HK-2 (cell line): ENCODE data around the gene ZNF584.
"Not testable (repeated sequence)": the region's sequence is repeated elsewhere in the genome, so short reads cannot be mapped to it uniquely, and the experiment has no call there.

Source experiments
- DNase-seq: peaks from one replicate; pipeline ENCODE4 v3.0.0-alpha.2; 2018; ENCODE audit not compliant: unreplicated experiment

The ZNF584 gene

GRCh38 chr19:58408152-58409009, at the start of gene ZNF584:
ZNF584 (plus strand) TSS chr19:58408649; CDS start chr19:58409148, 499 bp downstream.
- peak; percentile 99 for DNase-seq

GRCh38 chr19:58361900-58362271, 46.6 kb upstream of the ZNF584 start:
- peak; percentile 74 for DNase-seq

- peak; percentile 99 for DNase-seq
Measured at GRCh38 chr19:58362272-58362994, 46.0 kb upstream of the ZNF584 start, which contains the start of gene ZNF497. ZNF497 (minus strand) TSS chr19:58362751; CDS start chr19:58357635, 5,116 bp downstream.

DNA sequence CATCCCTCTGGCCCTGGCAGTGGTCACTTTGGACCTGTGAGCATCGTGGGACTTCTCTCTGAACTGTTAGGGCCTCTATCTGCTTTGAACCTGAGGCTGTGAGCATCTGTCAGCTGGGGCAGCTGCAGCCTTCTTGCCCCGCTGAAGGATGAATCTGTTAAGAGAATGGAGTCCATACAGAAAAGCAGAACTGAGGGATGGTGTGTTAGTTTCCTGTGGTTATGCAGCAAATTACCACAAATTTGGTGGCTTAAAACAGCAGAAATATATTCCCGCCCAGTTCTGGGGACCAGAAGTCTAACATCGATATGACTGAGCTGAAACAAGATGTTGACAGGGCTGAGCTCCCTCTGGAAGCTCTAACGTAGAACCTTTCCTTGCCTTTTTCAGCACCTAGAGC, 44.3 kb upstream of the ZNF584 start:
- DNase-seq, result no peak

- no peak for DNase-seq
Measured at GRCh38 chr19:58366585-58367430, 41.6 kb upstream of the ZNF584 start.

DNA sequence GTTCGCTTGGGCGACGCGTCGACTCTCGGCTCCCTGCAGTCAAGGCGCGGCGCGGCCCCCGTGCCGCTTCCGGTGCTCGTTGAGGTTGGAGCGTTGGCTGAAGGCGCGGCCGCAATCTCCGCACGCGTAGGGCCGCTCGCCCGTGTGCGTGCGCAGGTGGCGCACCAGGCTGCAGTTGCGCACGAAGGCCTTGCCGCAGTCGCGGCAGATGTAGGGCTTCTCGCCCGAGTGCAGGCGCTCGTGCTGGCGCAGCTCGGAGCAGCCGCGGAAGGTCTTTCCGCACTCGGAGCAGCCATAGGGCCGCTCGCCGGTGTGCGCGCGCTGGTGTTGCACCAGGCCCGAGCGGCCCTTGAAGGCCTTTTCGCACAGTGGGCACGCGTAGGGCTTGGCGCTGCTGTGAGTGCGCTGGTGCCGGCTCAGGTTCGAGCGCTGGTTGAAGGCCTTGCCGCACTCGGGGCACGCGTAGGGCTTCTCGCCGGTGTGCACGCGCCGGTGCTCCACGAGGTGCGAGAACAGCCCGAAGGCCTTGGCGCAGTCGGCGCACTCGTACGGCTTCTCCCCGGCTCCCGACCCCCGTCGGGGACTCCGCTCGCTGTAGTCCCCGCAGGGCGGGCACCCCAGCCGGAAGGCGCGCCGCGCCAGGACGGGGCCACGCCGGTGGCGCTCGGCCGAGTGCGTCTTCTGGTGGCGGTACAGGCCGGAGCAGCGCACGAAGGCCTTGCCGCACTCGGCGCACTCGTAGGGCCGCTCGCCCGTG, 40.6 kb upstream of the ZNF584 start:
- no peak for DNase-seq

GRCh38 chr19:58368561-58369360, 39.7 kb upstream of the ZNF584 start:
- DNase-seq, result no peak

- DNase-seq, result no peak
Measured at GRCh38 chr19:58372311-58373133, 35.9 kb upstream of the ZNF584 start.

DNA sequence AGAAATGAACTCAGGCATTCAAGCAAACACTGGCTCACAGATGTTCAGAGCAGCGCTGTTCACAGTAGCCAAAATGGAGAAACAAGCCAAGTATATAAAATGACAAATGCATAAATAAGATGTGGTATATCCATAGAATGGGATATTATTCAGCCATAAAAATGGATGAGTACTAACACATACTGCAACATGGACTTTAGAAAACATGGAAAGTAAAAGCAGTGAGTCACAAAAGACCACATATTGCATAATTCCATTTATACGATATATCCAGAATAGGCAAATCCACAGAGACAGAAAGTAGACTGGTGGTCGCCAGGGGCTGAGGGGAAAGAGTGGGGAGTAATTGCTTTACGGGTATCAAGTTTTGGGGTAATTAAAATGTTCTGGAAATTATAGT, 34.2 kb upstream of the ZNF584 start:
- DNase-seq, result no peak

- not testable (repeated sequence) for DNase-seq
Measured at GRCh38 chr19:58376724-58377123, 31.7 kb upstream of the ZNF584 start.

DNA sequence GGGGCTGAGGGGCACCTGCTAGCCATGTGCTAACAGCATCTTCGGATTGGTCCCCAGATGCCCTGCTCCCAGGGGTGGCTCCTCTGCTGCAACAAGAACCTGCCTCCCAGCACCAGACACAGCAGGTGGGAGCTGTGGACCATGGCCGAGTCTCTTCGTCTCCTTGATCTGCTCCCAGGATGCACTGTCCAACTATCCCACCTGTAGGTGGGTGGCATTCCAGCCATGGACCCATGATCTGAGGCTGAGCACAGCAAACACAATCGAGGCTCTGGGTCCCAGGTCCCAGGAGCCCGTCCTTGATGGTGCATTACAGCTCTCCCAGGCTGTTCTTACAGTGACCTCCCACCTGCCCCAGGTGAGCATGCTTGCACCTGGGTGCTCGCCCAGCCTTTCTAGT, 29.2 kb upstream of the ZNF584 start:
- DNase-seq, result no peak

DNA sequence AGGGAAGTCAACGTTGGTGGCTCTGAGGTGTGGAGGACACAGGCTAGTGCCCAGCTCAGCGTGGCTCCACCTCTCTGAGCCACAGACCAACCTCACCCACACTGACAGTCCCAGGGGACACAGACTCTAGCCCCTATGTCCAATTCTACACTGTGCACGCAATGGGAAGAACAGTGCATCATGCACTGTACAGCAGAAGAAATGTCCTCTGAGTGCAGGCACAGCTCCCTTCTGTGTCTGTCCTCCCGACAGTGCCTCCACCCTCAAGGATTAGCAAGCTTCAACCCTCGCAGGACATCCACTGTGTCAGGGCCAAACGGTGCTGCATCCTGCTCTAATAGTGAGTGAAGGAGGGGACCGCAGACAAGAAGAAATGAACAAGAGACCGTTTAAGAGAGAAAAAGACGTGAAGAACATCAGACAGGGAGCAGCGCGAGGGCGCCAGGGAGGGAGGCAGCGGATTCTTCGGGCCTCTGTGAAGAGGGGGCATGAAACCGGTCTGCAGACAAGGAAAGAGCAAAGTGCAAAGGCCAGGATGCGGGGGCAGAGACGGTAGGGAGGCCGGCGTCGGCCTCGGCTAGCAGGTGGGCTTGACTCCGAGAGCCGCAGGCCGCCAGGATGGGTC, 28.3 kb upstream of the ZNF584 start:
- no peak for DNase-seq

- peak; percentile 99 for DNase-seq
Measured at GRCh38 chr19:58380662-58381459, 27.6 kb upstream of the ZNF584 start, which contains the start of gene ZNF837. ZNF837 (minus strand) TSS chr19:58381030; CDS start chr19:58369332, 11,698 bp downstream.

GRCh38 chr19:58381460-58382212, 26.8 kb upstream of the ZNF584 start:
- DNase-seq, result no peak

GRCh38 chr19:58382997-58383603, 25.3 kb upstream of the ZNF584 start:
- no peak for DNase-seq

- no peak for DNase-seq
Measured at GRCh38 chr19:58385313-58385890, 23.0 kb upstream of the ZNF584 start.
